Mammary epithelial cell (primary cell): ENCODE results near the gene DAND5.

Experiments
- CTCF ChIP-seq, 2 donors: IDR thresholded peaks in 1 of 2; conservative IDR thresholded peaks in 1 of 2; 2 replicates each; pipeline ENCODE4 v1.5.1; 2011 to 2012; ENCODE audit warnings: inconsistent platforms in 2 of 2, low read length in 2 of 2, mild to moderate bottlenecking in 2 of 2, control low read depth in 1 of 2, low read depth in 1 of 2; ENCODE audit not compliant: insufficient read depth in 1 of 2; ENCODE audit errors: extremely low read depth in 1 of 2
- EZH2 ChIP-seq: IDR thresholded peaks from 2 replicates; pipeline ENCODE4 v1.6.1; 2012; ENCODE audit warnings: low read length, inconsistent platforms, borderline replicate concordance

- no peak for TF ChIP-seq CTCF (conservative IDR thresholded peaks at IDR 0.05 in 1 of 2, IDR thresholded peaks at IDR 0.05 in 1 of 2; ENCODE audit: extremely low read depth in 1 of 2, insufficient read depth in 1 of 2, low read depth in 1 of 2, low read length in 2 of 2)
- no peak for TF ChIP-seq EZH2
Observed at GRCh38 chr19:13010038-13010991, 40.9 kb downstream of the DAND5 start.
